SK-N-SH treated with all-trans-retinoic acid at 6 μM for 48 hours (cell line): Measurements from ENCODE around the gene DDX3Y.

Experiments used
- ATAC-seq: fragments of 200-7000 bp; cut with Tn5 transposase; 3 replicates; pipeline ENCODE4 v1.9.1; 2020; ENCODE audit warnings: mild to moderate bottlenecking, moderate library complexity
- ARNTL ChIP-seq: fragments of 450-650 bp; formaldehyde crosslinking; IDR thresholded peaks from 2 replicates; pipeline ENCODE4 v1.5.0; 2020; ENCODE audit warnings: low read depth, mild to moderate bottlenecking, moderate library complexity, borderline replicate concordance
- BACH2 ChIP-seq: fragments of 250-450 bp; sonication (Bioruptor Pico); IDR thresholded peaks from 2 replicates; pipeline ENCODE4 v1.9.0; 2021; ENCODE audit warnings: mild to moderate bottlenecking, borderline replicate concordance
- CREB5 ChIP-seq: fragments of 250-450 bp; sonication (Bioruptor Pico); IDR thresholded peaks from 2 replicates; pipeline ENCODE4 v1.5.1; 2020; ENCODE audit warnings: low read depth, mild to moderate bottlenecking, moderate library complexity
- CSDC2 ChIP-seq: fragments of 250-450 bp; sonication (Bioruptor Pico); IDR thresholded peaks from 2 replicates; pipeline ENCODE4 v1.5.0; 2020; ENCODE audit warnings: mild to moderate bottlenecking, moderate library complexity
- CSRNP3 ChIP-seq: fragments of 250-450 bp; sonication (Bioruptor Pico); IDR thresholded peaks from 2 replicates; pipeline ENCODE4 v1.5.1; 2021; ENCODE audit warnings: mild to moderate bottlenecking, moderate library complexity
- GLIS3 ChIP-seq: fragments of 250-450 bp; sonication (Bioruptor Pico); IDR thresholded peaks from 2 replicates; pipeline ENCODE4 v1.5.0; 2020; ENCODE audit warnings: mild to moderate bottlenecking, moderate library complexity
- ISL1 ChIP-seq: fragments of 250-450 bp; sonication (Bioruptor Pico); IDR thresholded peaks from 2 replicates; pipeline ENCODE4 v2.1.2; 2022; ENCODE audit warnings: mild to moderate bottlenecking, moderate library complexity
- OSR1 ChIP-seq: fragments of 250-450 bp; sonication (Bioruptor Pico); IDR thresholded peaks from 2 replicates; pipeline ENCODE4 v1.8.0; 2022; ENCODE audit warnings: moderate library complexity, mild to moderate bottlenecking, inconsistent platforms
- PATZ1 ChIP-seq: fragments of 250-450 bp; sonication (Bioruptor Pico); IDR thresholded peaks from 2 replicates; pipeline ENCODE4 v1.8.0; 2020; ENCODE audit warnings: mild to moderate bottlenecking, moderate library complexity, borderline replicate concordance
- POU6F1 ChIP-seq: fragments of 250-450 bp; sonication (Bioruptor Pico); IDR thresholded peaks from 2 replicates; pipeline ENCODE4 v1.8.0; 2021; ENCODE audit warnings: low read depth, mild to moderate bottlenecking, moderate library complexity, borderline replicate concordance
- PPARA ChIP-seq: fragments of 250-450 bp; sonication (Bioruptor Pico); IDR thresholded peaks from 2 replicates; pipeline ENCODE4 v1.5.0; 2020; ENCODE audit warnings: mild to moderate bottlenecking, borderline replicate concordance
- RARB ChIP-seq: fragments of 250-450 bp; sonication (Bioruptor Pico); IDR thresholded peaks from 2 replicates; pipeline ENCODE4 v1.8.0; 2021; ENCODE audit warnings: mild to moderate bottlenecking, moderate library complexity
- SNAI2 ChIP-seq: fragments of 250-450 bp; sonication (Bioruptor Pico); IDR thresholded peaks from 2 replicates; pipeline ENCODE4 v1.5.0; 2020; ENCODE audit warnings: mild to moderate bottlenecking, moderate library complexity
- TCF4 ChIP-seq: fragments of 250-450 bp; sonication (Bioruptor Pico); IDR thresholded peaks from 2 replicates; pipeline ENCODE4 v1.8.0; 2021; ENCODE audit warnings: mild to moderate bottlenecking, moderate library complexity, borderline replicate concordance
- TOX ChIP-seq: fragments of 250-450 bp; sonication (Bioruptor Pico); IDR thresholded peaks from 2 replicates; pipeline ENCODE4 v1.8.0; 2021; ENCODE audit warnings: mild to moderate bottlenecking, moderate library complexity, borderline replicate concordance
- TSHZ2 ChIP-seq: fragments of 250-450 bp; sonication (Bioruptor Pico); IDR thresholded peaks from 2 replicates; pipeline ENCODE4 v1.5.0; 2020; ENCODE audit warnings: mild to moderate bottlenecking, moderate library complexity
- ZC3H10 ChIP-seq: fragments of 250-450 bp; sonication (Bioruptor Pico); IDR thresholded peaks from 2 replicates; pipeline ENCODE4 v1.5.1; 2021; ENCODE audit warnings: mild to moderate bottlenecking, moderate library complexity
- ZFP3 ChIP-seq: fragments of 250-450 bp; sonication (Bioruptor Pico); IDR thresholded peaks from 2 replicates; pipeline ENCODE4 v1.5.0; 2020; ENCODE audit warnings: mild to moderate bottlenecking, moderate library complexity
- ZFP30 ChIP-seq: fragments of 450-650 bp; formaldehyde crosslinking; IDR thresholded peaks from 2 replicates; pipeline ENCODE4 v1.5.0; 2022; ENCODE audit warnings: mild to moderate bottlenecking, moderate library complexity
- ZNF565 ChIP-seq: fragments of 450-650 bp; formaldehyde crosslinking; conservative IDR thresholded peaks from 2 replicates; pipeline ENCODE4 v1.5.0; 2020; ENCODE audit warnings: low read depth, mild to moderate bottlenecking, moderate library complexity
- ZNF70 ChIP-seq: fragments of 450-650 bp; formaldehyde crosslinking; IDR thresholded peaks from 2 replicates; pipeline ENCODE4 v1.5.0; 2020; ENCODE audit warnings: mild to moderate bottlenecking, moderate library complexity
- ZNF8 ChIP-seq: fragments of 450-650 bp; formaldehyde crosslinking; IDR thresholded peaks from 2 replicates; pipeline ENCODE4 v1.5.0; 2020; ENCODE audit warnings: mild to moderate bottlenecking, moderate library complexity

The DDX3Y gene

GRCh38 chrY:12904618-12905516 lies at the start of gene DDX3Y:
TSS of gene DDX3Y (plus strand) at chrY:12904868. CDS start at chrY:12904937, 69 bp downstream.
- no peak for ATAC-seq
- no peak for TF ChIP-seq ZNF8 (CRISPR knock-in tag)
- no peak for TF ChIP-seq PPARA
- no peak for TF ChIP-seq RARB (CRISPR knock-in tag)
- TF ChIP-seq ZC3H10: no peak
- TF ChIP-seq PATZ1 (CRISPR knock-in tag): no peak
- no peak for TF ChIP-seq ARNTL (CRISPR knock-in tag)
- TF ChIP-seq ZFP3 (CRISPR knock-in tag): no peak
- TF ChIP-seq ZFP30 (CRISPR knock-in tag): no peak
- TF ChIP-seq ISL1 (CRISPR knock-in tag): no peak
- TF ChIP-seq BACH2 (CRISPR knock-in tag): no peak
- TF ChIP-seq TSHZ2: no peak
- no peak for TF ChIP-seq OSR1 (CRISPR knock-in tag)
- TF ChIP-seq SNAI2 (CRISPR knock-in tag): no peak
- no peak for TF ChIP-seq CSRNP3
- TF ChIP-seq POU6F1: no peak
- TF ChIP-seq GLIS3 (CRISPR knock-in tag): no peak
- no peak for TF ChIP-seq ZNF565 (CRISPR knock-in tag)
- no peak for TF ChIP-seq ZNF70 (CRISPR knock-in tag)

GRCh38 chrY:12855791-12856275 lies 48.8 kb upstream of the DDX3Y start:
- no peak for ATAC-seq
- TF ChIP-seq ZNF565 (CRISPR knock-in tag) (no peak), ZNF70 (CRISPR knock-in tag) (no peak), TCF4 (CRISPR knock-in tag) (no peak), SNAI2 (CRISPR knock-in tag) (no peak), PPARA (no peak), GLIS3 (CRISPR knock-in tag) (no peak), ZNF8 (CRISPR knock-in tag) (no peak), TOX (CRISPR knock-in tag) (no peak), ARNTL (CRISPR knock-in tag) (no peak), CSDC2 (CRISPR knock-in tag) (no peak), CREB5 (no peak), RARB (CRISPR knock-in tag) (no peak), PATZ1 (CRISPR knock-in tag) (no peak)
